ENCODE measurements around the gene EXOC7. TPM values are rescaled to one million over a fixed set of nuclear protein-coding genes. Genes with fewer than 3 reads are reported as not detected.
A peak's percentile ranks its signal among the peaks of the same experiment; 100 is the strongest.
"Not testable (repeated sequence)": the region's sequence is repeated elsewhere in the genome, so short reads cannot be mapped to it uniquely, and the experiment has no call there.

The EXOC7 gene
- total RNA-seq, 5 donors from 2014 or later (not counting 1 experiment from before 2014, with no cell fraction given) = 119 to 181 (median 156) TPM

DNA sequence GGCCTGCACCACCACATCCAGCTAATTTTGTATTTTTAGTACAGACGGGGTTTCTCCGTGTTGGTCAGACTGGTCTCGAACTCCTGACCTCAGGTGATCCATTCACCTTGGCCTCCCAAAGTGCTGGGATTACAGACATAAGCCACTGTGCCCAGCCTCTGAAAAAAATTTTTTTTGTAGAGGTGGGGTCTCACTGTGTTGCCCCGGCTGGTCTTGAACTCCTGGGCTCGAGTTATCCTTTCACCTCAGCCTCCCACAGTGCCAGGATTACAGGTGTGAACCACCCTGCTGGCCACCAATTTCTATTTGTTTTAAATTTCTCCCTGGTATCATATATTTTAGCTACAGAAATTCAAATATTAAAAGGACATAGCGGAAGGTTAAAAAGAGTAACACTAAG lies 45.3 kb downstream of the EXOC7 start:
- POLR2A ChIA-PET = interaction anchor here in 1 of 2 donors (0.6 kb wide), 2 partner anchors 38 to 157 kb away, joined by 3 to 4 read pairs; no protein-coding TSS in a partner anchor
- H3K4me3 ChIP-seq (ENCODE audit: control insufficient read depth in 1 of 2, extremely low read depth in 1 of 2, low read length in 1 of 2); H3K27me3 Mint-ChIP-seq; H3K27ac ChIP-seq (ENCODE audit: low read length); H3K4me1 Mint-ChIP-seq; H3K27ac Mint-ChIP-seq; H3K9me3 Mint-ChIP-seq; H3K4me1 ChIP-seq (ENCODE audit: control insufficient read depth in 1 of 2, extremely low read depth in 1 of 2, insufficient read depth in 2 of 2, low read length in 2 of 2); H3K4me3 Mint-ChIP-seq; CTCF ChIA-PET; DNase-seq; H3K9me3 ChIP-seq; ATAC-seq (replicated peaks in 1 of 4); H3K27me3 ChIP-seq (replicated peaks in 1 of 2; ENCODE audit: control insufficient read depth in 2 of 2, extremely low read depth in 1 of 2, insufficient read depth in 2 of 2, low read length in 1 of 2): not testable (repeated sequence)
- peaks cover 56% of the 10 kb centered on the region for H3K36me3 Mint-ChIP-seq
- H3K36me3 ChIP-seq (ENCODE audit: control insufficient read depth in 2 of 2, extremely low read depth in 1 of 2, insufficient read depth in 1 of 2, low read length in 1 of 2) = peaks cover 28 to 79% of the 10 kb centered on the region in 2 donors
- WGBS (ENCODE audit: insufficient coverage) = no CpG with 5 or more reads among the region's 6 CpGs

DNA sequence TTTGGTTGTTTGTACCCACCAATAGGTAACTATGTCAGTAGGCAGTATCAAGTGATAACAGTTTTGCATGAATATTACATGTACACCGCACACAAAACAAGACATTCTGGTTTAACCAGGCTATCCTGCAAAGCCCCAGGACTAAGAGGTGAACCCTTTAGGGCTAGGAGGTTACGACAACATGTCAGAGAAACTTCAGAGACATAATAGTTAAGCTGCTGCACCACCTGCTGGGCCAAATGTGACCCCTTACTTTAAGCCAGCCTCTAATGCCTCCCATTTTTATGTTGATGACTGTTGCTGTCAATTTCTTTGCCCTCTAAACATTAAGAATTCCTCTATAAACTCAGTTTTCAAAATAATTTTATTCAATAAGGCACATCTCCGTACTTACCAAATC lies 46.7 kb downstream of the EXOC7 start:
- CTCF ChIA-PET = no interaction called here
- peaks cover 51% of the 10 kb centered on the region for H3K36me3 Mint-ChIP-seq

GRCh38 chr17:76054112-76054476 lies 49.5 kb downstream of the EXOC7 start:
- H3K4me3 ChIP-seq (ENCODE audit: control insufficient read depth in 1 of 2, extremely low read depth in 1 of 2, low read length in 1 of 2) = no peak overlapping the region
- DNase-seq = no peak
- no peaks in the 10 kb centered on the region for H3K9me3 Mint-ChIP-seq
- H3K27me3 Mint-ChIP-seq = no peaks in the 10 kb centered on the region
- H3K4me3 Mint-ChIP-seq = no peak overlapping the region
- whole genome bisulfite sequencing (ENCODE audit: insufficient coverage) = no CpG with 5 or more reads among the region's 4 CpGs
- no peaks in the 10 kb centered on the region for H3K4me1 ChIP-seq (ENCODE audit: control insufficient read depth in 1 of 2, extremely low read depth in 1 of 2, insufficient read depth in 2 of 2, low read length in 2 of 2)
- ChIA-PET CTCF (interaction anchor here (0.6 to 0.8 kb wide), 2 partner anchors 52 to 73 kb away, joined by 3 to 6 read pairs; no protein-coding TSS in a partner anchor), POLR2A (interaction anchor here in 1 of 2 donors (0.6 kb wide), 1 partner anchor 857 kb away, joined by 3 read pairs; no protein-coding TSS in a partner anchor)
- H3K27me3 ChIP-seq (replicated peaks in 1 of 2; ENCODE audit: control insufficient read depth in 2 of 2, extremely low read depth in 1 of 2, insufficient read depth in 2 of 2, low read length in 1 of 2) = no peaks in the 10 kb centered on the region
- no peak overlapping the region for H3K27ac ChIP-seq (ENCODE audit: low read length)
- peaks cover 4 to 16% (median 12%) of the 10 kb centered on the region in 3 donors for H3K4me1 Mint-ChIP-seq
- H3K36me3 ChIP-seq (ENCODE audit: control insufficient read depth in 2 of 2, extremely low read depth in 1 of 2, insufficient read depth in 1 of 2, low read length in 1 of 2) = peaks cover 31 to 88% of the 10 kb centered on the region in 2 donors
- no peak for ATAC-seq (replicated peaks in 1 of 4)
- H3K9me3 ChIP-seq = no peaks in the 10 kb centered on the region
- no peak overlapping the region for H3K27ac Mint-ChIP-seq
- peaks cover 55% of the 10 kb centered on the region for H3K36me3 Mint-ChIP-seq

More for the DNA sequence above, 46.7 kb downstream of the EXOC7 start:
- Histone ChIP-seq H3K27ac (ENCODE audit: low read length) (no peak overlapping the region), H3K36me3 (ENCODE audit: control insufficient read depth in 2 of 2, extremely low read depth in 1 of 2, insufficient read depth in 1 of 2, low read length in 1 of 2) (peaks cover 32 to 83% of the 10 kb centered on the region in 2 donors), H3K9me3 (no peaks in the 10 kb centered on the region), H3K4me3 (ENCODE audit: control insufficient read depth in 1 of 2, extremely low read depth in 1 of 2, low read length in 1 of 2) (no peak overlapping the region), H3K4me1 (ENCODE audit: control insufficient read depth in 1 of 2, extremely low read depth in 1 of 2, insufficient read depth in 2 of 2, low read length in 2 of 2) (no peaks in the 10 kb centered on the region), H3K27me3 (replicated peaks in 1 of 2; ENCODE audit: control insufficient read depth in 2 of 2, extremely low read depth in 1 of 2, insufficient read depth in 2 of 2, low read length in 1 of 2) (no peaks in the 10 kb centered on the region)
- DNase-seq (peak in 1 of 35 experiments; percentile 29), ATAC-seq (replicated peaks in 1 of 4) (no peak)
- Mint-ChIP-seq H3K27me3 (no peaks in the 10 kb centered on the region), H3K9me3 (no peaks in the 10 kb centered on the region), H3K4me1 (no peaks in the 10 kb centered on the region), H3K27ac (no peak overlapping the region), H3K4me3 (no peak overlapping the region)
- POLR2A ChIA-PET = no interaction called here
- no CpG with 5 or more reads among the region's 3 CpGs for WGBS (ENCODE audit: insufficient coverage)

DNA sequence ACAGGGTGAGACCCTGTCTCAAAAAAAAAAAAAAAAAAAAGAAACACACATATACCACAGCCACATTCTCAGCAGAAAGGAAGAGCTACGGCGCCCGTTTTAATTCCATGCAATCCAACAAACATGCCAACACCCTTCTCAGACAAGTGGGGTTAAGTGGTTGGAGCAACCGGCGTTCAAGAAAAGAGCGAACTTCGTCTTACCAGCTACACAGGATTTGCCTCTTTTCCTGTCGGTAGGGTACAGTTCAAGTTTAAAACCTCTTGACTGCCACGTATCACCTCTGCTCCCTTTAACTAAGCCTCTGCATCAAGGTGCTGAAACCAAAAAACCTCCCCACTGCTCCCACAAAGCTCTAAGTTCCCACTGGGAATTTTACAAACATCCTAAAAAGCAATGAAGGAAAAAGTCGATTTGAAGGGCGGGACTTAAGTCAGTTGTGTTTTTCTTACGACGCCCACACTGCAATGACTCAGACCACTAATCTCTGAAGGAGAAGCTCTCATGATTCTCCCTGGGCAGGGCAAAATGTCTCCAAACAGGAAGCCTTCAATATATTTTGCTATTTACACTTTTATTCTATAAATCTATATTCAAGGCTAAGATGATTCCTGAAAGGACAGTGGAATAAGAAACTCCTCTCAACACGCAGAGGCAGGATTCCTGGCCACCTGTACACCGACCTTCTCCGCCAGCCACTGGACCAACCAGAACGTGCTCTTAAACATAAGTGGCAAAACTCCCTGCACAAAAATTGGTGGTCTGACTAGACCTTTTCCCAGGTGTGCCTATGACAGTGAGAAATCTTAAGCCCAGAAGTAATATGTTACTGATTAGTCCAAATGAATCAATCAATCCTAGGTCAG lies 50.1 kb downstream of the EXOC7 start:
- H3K9me3 ChIP-seq = no peaks in the 10 kb centered on the region
- H3K36me3 Mint-ChIP-seq = peaks cover 53% of the 10 kb centered on the region
- ChIA-PET POLR2A (interaction anchor here (0.6 to 0.7 kb wide), 2 partner anchors 275 to 856 kb away, joined by 3 to 5 read pairs; no protein-coding TSS in a partner anchor), CTCF (interaction anchor here (0.6 to 0.8 kb wide), 5 partner anchors 52 to 264 kb away, joined by 3 to 6 read pairs (median 5); no protein-coding TSS in a partner anchor)
- 99% methylated on average over 8 of the region's 17 CpGs for WGBS (ENCODE audit: insufficient coverage)
- peaks cover 6 to 22% (median 18%) of the 10 kb centered on the region in 3 donors for H3K4me1 Mint-ChIP-seq
- no peaks in the 10 kb centered on the region for H3K9me3 Mint-ChIP-seq
- ATAC-seq (replicated peaks in 1 of 4) (no peak), DNase-seq (no peak)
- no peak overlapping the region for H3K4me3 ChIP-seq (ENCODE audit: control insufficient read depth in 1 of 2, extremely low read depth in 1 of 2, low read length in 1 of 2)
- H3K4me3 Mint-ChIP-seq = no peak overlapping the region
- H3K4me1 ChIP-seq (ENCODE audit: control insufficient read depth in 1 of 2, extremely low read depth in 1 of 2, insufficient read depth in 2 of 2, low read length in 2 of 2) = peaks cover 0 to 2% of the 10 kb centered on the region in 2 experiments
- H3K27ac Mint-ChIP-seq = no peak overlapping the region
- no peaks in the 10 kb centered on the region for H3K27me3 Mint-ChIP-seq
- H3K27ac ChIP-seq (ENCODE audit: low read length) = no peak overlapping the region
- H3K27me3 ChIP-seq (replicated peaks in 1 of 2; ENCODE audit: control insufficient read depth in 2 of 2, extremely low read depth in 1 of 2, insufficient read depth in 2 of 2, low read length in 1 of 2) = no peaks in the 10 kb centered on the region
- H3K36me3 ChIP-seq (ENCODE audit: control insufficient read depth in 2 of 2, extremely low read depth in 1 of 2, insufficient read depth in 1 of 2, low read length in 1 of 2) = peaks cover 28 to 88% of the 10 kb centered on the region in 2 donors

GRCh38 chr17:76051561-76051960 lies 52.0 kb downstream of the EXOC7 start:
- Histone ChIP-seq H3K27ac (ENCODE audit: low read length) (no peak overlapping the region), H3K4me3 (ENCODE audit: control insufficient read depth in 1 of 2, extremely low read depth in 1 of 2, low read length in 1 of 2) (no peak overlapping the region), H3K36me3 (ENCODE audit: control insufficient read depth in 2 of 2, extremely low read depth in 1 of 2, insufficient read depth in 1 of 2, low read length in 1 of 2) (peaks cover 23 to 85% of the 10 kb centered on the region in 2 donors), H3K4me1 (ENCODE audit: control insufficient read depth in 1 of 2, extremely low read depth in 1 of 2, insufficient read depth in 2 of 2, low read length in 2 of 2) (peaks cover 0 to 2% of the 10 kb centered on the region in 2 experiments), H3K9me3 (no peaks in the 10 kb centered on the region), H3K27me3 (replicated peaks in 1 of 2; ENCODE audit: control insufficient read depth in 2 of 2, extremely low read depth in 1 of 2, insufficient read depth in 2 of 2, low read length in 1 of 2) (no peaks in the 10 kb centered on the region)
- Mint-ChIP-seq H3K4me3 (no peak overlapping the region), H3K4me1 (peaks cover 11 to 25% (median 23%) of the 10 kb centered on the region in 3 donors), H3K9me3 (no peaks in the 10 kb centered on the region), H3K36me3 (peaks cover 51% of the 10 kb centered on the region), H3K27ac (no peak overlapping the region), H3K27me3 (no peaks in the 10 kb centered on the region)
- ChIA-PET POLR2A (no interaction called here), CTCF (no interaction called here)
- 100% methylated on average over 2 of the region's 6 CpGs for WGBS (ENCODE audit: insufficient coverage)
- no peak for DNase-seq
- ATAC-seq (replicated peaks in 1 of 4) = no peak

DNA sequence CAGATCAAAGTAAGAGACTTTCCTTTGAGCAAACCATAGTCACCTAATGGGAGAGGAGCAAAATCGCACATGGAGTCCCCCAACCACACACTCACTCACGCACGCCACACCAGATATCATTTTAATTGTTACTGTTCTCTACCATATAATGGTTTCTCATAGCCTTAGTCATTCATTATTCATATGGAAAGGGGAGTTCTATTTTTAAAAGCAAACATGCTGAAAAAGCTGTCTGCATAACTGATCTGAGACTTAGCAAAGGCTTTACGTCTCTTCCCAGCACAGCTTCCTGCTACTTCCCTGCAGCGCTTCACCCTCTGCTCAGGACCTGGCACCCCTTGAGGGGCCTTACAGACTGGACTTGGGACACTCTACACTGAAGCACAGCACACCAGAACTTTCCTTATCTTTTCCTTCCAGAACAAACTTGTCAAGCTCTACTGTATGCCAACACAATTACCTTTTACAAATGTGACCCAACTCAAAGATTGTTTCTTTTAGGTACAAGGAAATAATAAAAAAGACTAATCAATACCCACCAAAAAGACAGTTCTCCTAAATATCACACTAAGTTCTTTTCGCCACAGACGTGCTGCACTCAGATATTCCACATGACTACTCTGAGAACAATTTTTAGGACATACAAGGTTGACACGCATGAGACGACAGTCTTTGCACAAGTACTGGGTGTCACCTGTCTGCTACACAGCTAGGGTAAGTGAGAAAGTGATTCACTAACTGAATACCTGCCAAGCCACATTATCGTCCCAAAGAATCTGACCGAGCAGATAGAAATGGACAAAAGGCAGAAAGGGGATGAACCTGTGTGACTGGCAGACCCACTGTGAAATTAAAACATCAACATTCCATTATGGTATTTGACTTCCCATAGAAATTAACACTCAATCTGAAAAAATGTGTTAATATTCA lies 52.8 kb downstream of the EXOC7 start:
- ChIA-PET CTCF (no interaction called here), POLR2A (no interaction called here)
- Mint-ChIP-seq H3K36me3 (peaks cover 49% of the 10 kb centered on the region), H3K4me3 (no peak overlapping the region), H3K27ac (no peak overlapping the region), H3K4me1 (peaks cover 11 to 25% (median 23%) of the 10 kb centered on the region in 3 donors), H3K27me3 (no peaks in the 10 kb centered on the region), H3K9me3 (no peaks in the 10 kb centered on the region)
- Histone ChIP-seq H3K36me3 (ENCODE audit: control insufficient read depth in 2 of 2, extremely low read depth in 1 of 2, insufficient read depth in 1 of 2, low read length in 1 of 2) (peaks cover 19 to 85% of the 10 kb centered on the region in 2 donors), H3K27ac (ENCODE audit: low read length) (no peak overlapping the region), H3K4me3 (ENCODE audit: control insufficient read depth in 1 of 2, extremely low read depth in 1 of 2, low read length in 1 of 2) (no peak overlapping the region), H3K27me3 (replicated peaks in 1 of 2; ENCODE audit: control insufficient read depth in 2 of 2, extremely low read depth in 1 of 2, insufficient read depth in 2 of 2, low read length in 1 of 2) (no peaks in the 10 kb centered on the region), H3K4me1 (ENCODE audit: control insufficient read depth in 1 of 2, extremely low read depth in 1 of 2, insufficient read depth in 2 of 2, low read length in 2 of 2) (peaks cover 0 to 2% of the 10 kb centered on the region in 2 experiments), H3K9me3 (no peaks in the 10 kb centered on the region)
- DNase-seq (no peak), ATAC-seq (replicated peaks in 1 of 4) (no peak)
- WGBS (ENCODE audit: insufficient coverage) = 96% methylated on average over 3 of the region's 11 CpGs

Measured in T-cell (primary cell).